ENCODE results near the gene KPNA6.
"Not testable (repeated sequence)": the region's sequence is repeated elsewhere in the genome, so short reads cannot be mapped to it uniquely, and the experiment has no call there.

The KPNA6 gene

GRCh38 chr1:32071758-32072621, 35.9 kb upstream of the KPNA6 start:
- Histone ChIP-seq H3K27ac (peak overlapping the region; percentile 82), H3K9me3 (ENCODE audit: low read depth, low read length) (no peaks in the 10 kb centered on the region), H3K4me3 (peak overlapping the region; percentile 86), H3K36me3 (ENCODE audit: insufficient read depth, low read length) (peaks cover 15% of the 10 kb centered on the region; the same call in 1 of the 2 replicates), H3K9ac (ENCODE audit: insufficient read length) (peak overlapping the region; percentile 76)
- no peak for TF ChIP-seq EZH2 (IDR thresholded peaks at IDR 0.05)
- no peak for TF ChIP-seq FOXP2 (optimal IDR thresholded peaks at IDR 0.05; ENCODE audit: control extremely low read depth, extremely low read length, insufficient read depth)
- no peak for TF ChIP-seq POLR2AphosphoS5 (IDR thresholded peaks at IDR 0.05; ENCODE audit: borderline replicate concordance, low read depth, low read length)
- no peak for DNase-seq (ENCODE audit: low read depth, low spot score)

DNA sequence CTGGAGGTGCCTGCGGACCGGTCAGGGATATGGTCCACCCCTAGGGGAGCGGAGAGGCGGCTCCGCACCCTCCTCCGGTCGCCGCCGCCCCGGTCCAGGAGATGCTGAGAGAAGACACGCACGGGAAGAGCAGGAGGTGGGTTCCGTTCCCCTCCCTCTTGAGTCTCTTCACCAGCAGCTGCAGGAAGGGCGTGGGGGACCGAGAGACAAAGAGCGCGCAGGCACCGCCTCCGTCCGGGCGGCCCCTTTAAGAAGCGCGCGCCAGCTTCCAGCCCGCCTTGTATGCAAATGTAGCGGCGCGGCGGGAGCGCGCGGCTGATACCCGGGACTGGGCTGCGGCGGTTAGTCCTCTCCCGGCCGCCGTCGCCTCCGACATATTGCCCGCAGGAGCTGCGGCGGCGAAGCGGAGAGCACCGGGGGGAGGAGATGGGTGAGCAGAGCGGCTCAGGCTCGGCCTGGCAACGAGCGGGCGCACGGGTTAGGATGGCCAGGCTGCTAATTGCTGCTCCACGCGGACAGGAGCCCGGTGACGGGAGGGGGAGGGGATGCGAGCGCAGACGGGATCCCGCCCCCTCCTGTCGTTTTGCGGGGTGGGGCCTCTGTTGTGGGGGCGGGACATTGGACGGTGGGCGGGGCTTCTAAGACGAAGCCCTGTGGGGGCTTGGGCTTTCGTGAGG, 35.1 kb upstream of the KPNA6 start, which contains the start of gene TMEM39B:
TSS of gene TMEM39B (plus strand) at position 318 of the 677 bp plus-strand sequence. CDS start at position 427, 109 bp downstream.
- H3K36me3 ChIP-seq (ENCODE audit: insufficient read depth, low read length), result peaks cover 23% of the 10 kb centered on the region; the same call in 1 of the 2 replicates
- H3K9ac ChIP-seq (ENCODE audit: insufficient read length), result peak within 1 kb of the TSS; percentile 76
- no peaks in the 10 kb centered on the region for H3K9me3 ChIP-seq (ENCODE audit: low read depth, low read length)
- TF ChIP-seq EZH2 (IDR thresholded peaks at IDR 0.05), result no peak
- TF ChIP-seq FOXP2 (optimal IDR thresholded peaks at IDR 0.05; ENCODE audit: control extremely low read depth, extremely low read length, insufficient read depth), result peak; percentile 89
- TF ChIP-seq POLR2AphosphoS5 (IDR thresholded peaks at IDR 0.05; ENCODE audit: borderline replicate concordance, low read depth, low read length), result peak; percentile 92
- peak; percentile 71 for DNase-seq (ENCODE audit: low read depth, low spot score)
- peak within 1 kb of the TSS; percentile 86 for H3K4me3 ChIP-seq
- peak within 1 kb of the TSS; percentile 82 for H3K27ac ChIP-seq

- Histone ChIP-seq H3K4me3 (peak overlapping the region; percentile 86), H3K9me3 (ENCODE audit: low read depth, low read length) (no peaks in the 10 kb centered on the region), H3K9ac (ENCODE audit: insufficient read length) (peak overlapping the region; percentile 57), H3K27ac (0 out of 2 replicates have a peak overlapping the region, but pooled peaks have one; percentile 21), H3K36me3 (ENCODE audit: insufficient read depth, low read length) (peaks cover 30% of the 10 kb centered on the region; the same call in 1 of the 2 replicates)
- DNase-seq (ENCODE audit: low read depth, low spot score), result peak; percentile 68
- TF ChIP-seq FOXP2 (optimal IDR thresholded peaks at IDR 0.05; ENCODE audit: control extremely low read depth, extremely low read length, insufficient read depth) (no peak), POLR2AphosphoS5 (IDR thresholded peaks at IDR 0.05; ENCODE audit: borderline replicate concordance, low read depth, low read length) (no peak), EZH2 (IDR thresholded peaks at IDR 0.05) (no peak)
These were observed 34.3 kb upstream of the KPNA6 start for GRCh38 chr1:32073299-32074229.

- no peak for DNase-seq (ENCODE audit: low read depth, low spot score)
- Histone ChIP-seq H3K9ac (ENCODE audit: insufficient read length) (no peak overlapping the region), H3K9me3 (ENCODE audit: low read depth, low read length) (no peaks in the 10 kb centered on the region), H3K4me3 (no peak overlapping the region), H3K36me3 (ENCODE audit: insufficient read depth, low read length) (peaks cover 37% of the 10 kb centered on the region; the same call in 1 of the 2 replicates), H3K27ac (no peak overlapping the region)
- no peak for TF ChIP-seq FOXP2 (optimal IDR thresholded peaks at IDR 0.05; ENCODE audit: control extremely low read depth, extremely low read length, insufficient read depth)
- no peak for TF ChIP-seq EZH2 (IDR thresholded peaks at IDR 0.05)
- TF ChIP-seq POLR2AphosphoS5 (IDR thresholded peaks at IDR 0.05; ENCODE audit: borderline replicate concordance, low read depth, low read length), result no peak
These were observed 33.0 kb upstream of the KPNA6 start for GRCh38 chr1:32074841-32075240.

GRCh38 chr1:32077451-32077850, 30.4 kb upstream of the KPNA6 start:
- no peak overlapping the region for H3K4me3 ChIP-seq
- TF ChIP-seq FOXP2 (optimal IDR thresholded peaks at IDR 0.05; ENCODE audit: control extremely low read depth, extremely low read length, insufficient read depth) (no peak), POLR2AphosphoS5 (IDR thresholded peaks at IDR 0.05; ENCODE audit: borderline replicate concordance, low read depth, low read length) (no peak)
- no peaks in the 10 kb centered on the region for H3K9me3 ChIP-seq (ENCODE audit: low read depth, low read length)
- H3K9ac ChIP-seq (ENCODE audit: insufficient read length), result no peak overlapping the region
- no peak overlapping the region for H3K27ac ChIP-seq
- H3K36me3 ChIP-seq (ENCODE audit: insufficient read depth, low read length), result peaks cover 48% of the 10 kb centered on the region
- no peak for DNase-seq (ENCODE audit: low read depth, low spot score)

DNA sequence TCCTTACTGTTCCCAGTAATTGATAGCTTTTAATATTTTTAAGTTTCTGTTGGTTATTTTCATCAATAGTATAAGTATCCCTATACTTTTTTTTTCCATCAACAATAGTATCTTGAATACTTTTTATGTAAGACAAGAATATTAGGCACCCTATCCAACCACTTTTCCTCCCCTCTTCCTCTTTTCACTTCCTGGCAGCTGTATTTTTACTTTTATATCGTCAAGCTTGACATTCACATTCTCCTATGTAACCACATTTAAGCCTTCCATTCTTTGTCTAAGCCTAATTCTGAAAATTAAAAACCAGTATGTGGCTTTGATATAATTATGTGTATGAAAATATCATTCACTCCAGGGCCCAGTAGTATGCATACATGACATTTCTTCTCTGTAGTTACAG, 25.8 kb upstream of the KPNA6 start:
- TF ChIP-seq POLR2AphosphoS5 (IDR thresholded peaks at IDR 0.05; ENCODE audit: borderline replicate concordance, low read depth, low read length) (no peak), EZH2 (IDR thresholded peaks at IDR 0.05) (no peak), FOXP2 (optimal IDR thresholded peaks at IDR 0.05; ENCODE audit: control extremely low read depth, extremely low read length, insufficient read depth) (no peak)
- no peak overlapping the region for H3K9ac ChIP-seq (ENCODE audit: insufficient read length)
- DNase-seq (ENCODE audit: low read depth, low spot score), result no peak
- peaks cover 67% of the 10 kb centered on the region for H3K36me3 ChIP-seq (ENCODE audit: insufficient read depth, low read length)
- no peaks in the 10 kb centered on the region for H3K9me3 ChIP-seq (ENCODE audit: low read depth, low read length)
- no peak overlapping the region for H3K4me3 ChIP-seq
- no peak overlapping the region for H3K27ac ChIP-seq

GRCh38 chr1:32086381-32086780, 21.5 kb upstream of the KPNA6 start:
- peaks cover 49% of the 10 kb centered on the region for H3K36me3 ChIP-seq (ENCODE audit: insufficient read depth, low read length)
- not testable (repeated sequence) for H3K9ac ChIP-seq (ENCODE audit: insufficient read length); H3K9me3 ChIP-seq (ENCODE audit: low read depth, low read length); H3K4me3 ChIP-seq; DNase-seq (ENCODE audit: low read depth, low spot score); H3K27ac ChIP-seq

Data from SK-N-MC (cell line).